Activated CD4-positive, alpha-beta T cell treated with anti-CD3 and anti-CD28 coated beads, Interleukin-2, Interleukin-4, amounts not matched to agents 100 ng/mL and 50 ng/mL, durations not matched to agents 16 hours and 8 hours (primary cell): ENCODE data around the gene HPD.

Experiments used
- DNase-seq: peaks from one replicate; pipeline ENCODE4 v3.0.0-alpha.2; 2020; ENCODE audit warnings: low spot score

The HPD gene

DNA sequence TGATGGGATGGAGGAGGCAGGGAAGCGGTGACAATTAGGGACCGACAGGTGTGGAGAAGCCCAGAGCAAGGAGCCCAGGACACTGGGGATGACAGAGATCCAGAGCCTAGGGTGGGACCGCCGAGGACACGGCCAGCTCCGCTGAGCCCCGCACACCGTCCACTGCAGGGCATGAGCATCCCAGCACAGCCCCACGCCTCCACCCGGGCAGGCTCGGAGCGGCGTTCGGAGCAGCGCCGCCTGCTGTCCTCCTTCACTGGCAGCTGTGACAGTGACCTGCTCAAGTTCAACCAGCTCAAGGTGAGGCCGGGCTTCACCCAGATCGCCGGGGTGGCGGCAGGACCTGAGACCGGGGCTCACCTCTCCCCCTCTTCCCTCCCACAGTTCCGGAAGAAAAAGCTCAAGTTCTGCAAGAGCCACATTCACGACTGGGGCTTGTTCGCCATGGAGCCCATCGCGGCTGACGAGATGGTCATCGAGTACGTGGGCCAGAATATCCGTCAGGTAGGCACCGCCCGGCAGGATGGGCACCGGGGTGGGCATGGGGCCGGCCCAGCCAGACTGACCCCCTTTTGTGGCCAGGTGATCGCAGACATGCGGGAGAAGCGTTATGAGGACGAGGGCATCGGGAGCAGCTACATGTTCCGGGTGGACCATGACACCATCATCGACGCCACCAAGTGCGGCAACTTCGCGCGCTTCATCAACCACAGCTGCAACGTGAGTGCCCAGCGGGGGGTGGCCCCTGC lies 31.1 kb downstream of the HPD start:
- no peak for DNase-seq

DNA sequence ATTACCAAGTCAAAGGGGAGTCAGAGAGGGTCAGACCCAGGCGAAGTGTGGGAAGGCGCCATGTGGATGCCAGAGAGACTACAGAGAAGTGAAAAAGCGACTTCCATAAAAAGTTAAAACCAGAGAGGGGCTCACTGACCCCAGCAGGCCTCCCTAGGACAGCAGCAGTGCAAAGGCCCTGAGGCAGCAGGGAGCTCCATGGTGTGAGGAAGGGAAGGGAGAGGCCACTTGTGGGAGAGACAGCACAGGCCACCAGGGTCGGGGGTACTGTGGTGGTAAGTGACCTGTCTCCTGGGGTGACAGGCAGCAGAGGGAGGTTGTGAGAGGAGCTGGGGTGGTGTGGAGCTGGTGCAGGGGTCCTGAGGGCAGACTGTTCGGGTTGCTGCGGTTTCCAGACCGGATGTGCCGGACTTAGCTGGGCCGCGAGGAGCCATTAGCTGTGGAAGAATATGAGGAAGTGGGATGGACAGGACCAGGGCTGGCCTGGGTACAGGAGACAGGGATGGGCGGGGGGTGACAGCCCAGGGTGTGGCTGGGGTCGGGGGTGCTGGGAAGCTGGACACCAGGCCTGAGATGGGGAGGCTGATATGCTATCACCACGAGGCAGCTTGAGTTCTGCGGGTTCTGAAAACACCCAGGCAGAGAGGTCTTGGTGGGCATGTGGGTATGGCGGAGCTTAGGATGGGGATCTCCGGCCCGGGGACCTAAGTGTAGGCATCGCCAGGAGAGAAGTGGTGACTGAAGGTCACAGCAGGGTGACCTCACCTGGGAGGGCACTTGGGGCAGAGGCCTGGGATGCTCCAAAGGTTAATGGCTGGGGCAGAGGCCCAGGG lies 32.1 kb downstream of the HPD start:
- no peak for DNase-seq

- no peak for DNase-seq
Measured at GRCh38 chr12:121825041-121825523, 33.6 kb downstream of the HPD start.

GRCh38 chr12:121823727-121824115 lies 34.9 kb downstream of the HPD start:
- no peak for DNase-seq

DNA sequence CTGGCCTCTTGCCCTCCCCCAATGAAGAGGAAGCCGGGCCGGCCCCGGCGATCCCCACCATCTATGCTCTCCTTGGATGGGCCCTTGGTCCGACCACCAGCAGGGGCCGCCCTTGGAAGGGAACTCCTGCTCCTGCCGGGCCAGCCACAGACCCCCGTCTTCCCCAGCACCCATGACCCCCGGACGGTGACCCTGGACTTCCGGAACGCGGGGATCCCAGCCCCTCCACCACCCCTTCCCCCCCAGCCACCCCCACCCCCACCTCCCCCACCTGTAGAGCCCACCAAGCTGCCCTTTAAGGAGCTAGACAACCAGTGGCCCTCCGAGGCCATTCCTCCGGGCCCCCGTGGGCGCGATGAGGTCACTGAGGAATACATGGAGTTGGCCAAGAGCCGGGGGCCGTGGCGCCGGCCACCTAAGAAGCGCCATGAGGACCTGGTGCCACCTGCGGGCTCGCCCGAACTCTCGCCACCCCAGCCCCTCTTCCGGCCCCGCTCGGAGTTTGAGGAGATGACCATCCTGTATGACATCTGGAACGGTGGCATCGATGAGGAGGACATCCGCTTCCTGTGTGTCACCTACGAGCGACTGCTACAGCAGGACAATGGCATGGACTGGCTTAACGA lies 35.4 kb downstream of the HPD start:
- no peak for DNase-seq

- DNase-seq: no peak
Measured at GRCh38 chr12:121822393-121823100, 36.1 kb downstream of the HPD start.

DNA sequence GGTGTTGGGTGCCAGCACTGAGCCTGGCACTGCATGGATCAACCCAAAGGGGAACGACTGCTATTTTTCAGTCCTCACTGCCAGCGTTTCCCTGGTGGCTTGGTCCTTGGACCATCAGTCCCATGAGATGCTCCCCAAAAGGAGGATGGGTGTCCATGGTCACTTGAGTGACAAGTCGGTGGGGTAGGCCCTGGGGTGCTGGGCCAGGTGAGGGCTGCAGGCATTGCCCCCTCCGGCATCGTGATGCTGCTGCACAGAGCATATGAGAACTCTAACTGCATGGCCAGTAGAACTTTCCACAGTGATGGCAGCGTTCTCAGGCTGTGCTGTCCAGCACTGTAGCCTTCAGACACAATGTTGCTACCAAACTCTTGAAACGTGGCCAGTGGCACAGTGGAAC lies 38.6 kb downstream of the HPD start:
- no peak for DNase-seq

GRCh38 chr12:121819212-121819949 lies 39.3 kb downstream of the HPD start:
- DNase-seq: no peak

DNA sequence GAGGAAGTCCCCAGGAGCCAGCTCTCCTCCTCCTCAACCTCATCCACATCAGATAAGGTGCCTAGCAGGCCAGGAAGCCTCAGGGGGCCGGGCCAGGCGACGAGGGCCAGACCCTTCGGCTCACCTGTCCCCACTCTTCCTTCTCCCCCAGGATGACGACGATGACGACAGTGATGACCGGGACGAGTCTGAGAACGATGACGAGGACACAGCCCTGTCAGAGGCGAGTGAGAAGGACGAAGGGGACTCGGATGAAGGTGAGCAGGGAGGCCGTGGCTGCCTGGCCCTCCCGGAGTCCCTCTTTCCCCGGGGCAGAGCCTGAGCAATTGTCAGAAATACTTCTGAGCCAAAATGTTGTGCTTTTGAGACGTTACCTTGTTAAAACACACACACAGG lies 41.0 kb downstream of the HPD start:
- DNase-seq: no peak

- DNase-seq: no peak
Measured at GRCh38 chr12:121816925-121817647, 41.6 kb downstream of the HPD start.

GRCh38 chr12:121815263-121815662 lies 43.4 kb downstream of the HPD start:
- DNase-seq: no peak

GRCh38 chr12:121814429-121815119 lies 44.1 kb downstream of the HPD start:
- DNase-seq: no peak

GRCh38 chr12:121813951-121814350 lies 44.7 kb downstream of the HPD start:
- DNase-seq: no peak

GRCh38 chr12:121812921-121813896 lies 45.5 kb downstream of the HPD start:
- no peak for DNase-seq

DNA sequence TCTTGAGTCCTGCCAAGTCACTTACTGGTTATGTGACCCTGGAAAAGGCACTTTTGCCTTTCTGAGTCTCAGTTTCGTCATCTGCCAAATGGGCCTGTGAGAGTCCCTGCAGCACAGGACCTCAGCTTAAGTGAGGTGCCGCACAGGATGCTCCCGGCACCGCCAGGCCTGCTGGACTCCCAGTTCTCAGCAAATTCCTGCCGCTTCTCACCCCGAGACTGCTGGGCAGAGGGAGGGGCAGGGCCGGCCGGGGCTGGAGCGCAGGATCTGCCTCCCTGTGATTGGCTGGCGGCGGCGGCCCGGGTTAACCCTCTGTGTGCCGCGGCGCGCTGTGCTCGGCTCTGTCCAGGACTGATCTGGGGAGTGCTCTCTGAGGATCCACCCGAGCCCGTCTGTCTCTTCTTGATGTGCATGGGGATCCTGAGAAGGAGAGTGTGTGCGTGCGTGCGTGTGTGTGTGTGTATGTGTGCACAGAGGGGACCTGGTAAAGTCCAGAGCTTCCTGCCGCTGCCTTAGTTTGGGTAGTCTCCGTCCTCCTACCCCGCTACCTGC lies 46.3 kb downstream of the HPD start:
- DNase-seq: peak; percentile 56

DNA sequence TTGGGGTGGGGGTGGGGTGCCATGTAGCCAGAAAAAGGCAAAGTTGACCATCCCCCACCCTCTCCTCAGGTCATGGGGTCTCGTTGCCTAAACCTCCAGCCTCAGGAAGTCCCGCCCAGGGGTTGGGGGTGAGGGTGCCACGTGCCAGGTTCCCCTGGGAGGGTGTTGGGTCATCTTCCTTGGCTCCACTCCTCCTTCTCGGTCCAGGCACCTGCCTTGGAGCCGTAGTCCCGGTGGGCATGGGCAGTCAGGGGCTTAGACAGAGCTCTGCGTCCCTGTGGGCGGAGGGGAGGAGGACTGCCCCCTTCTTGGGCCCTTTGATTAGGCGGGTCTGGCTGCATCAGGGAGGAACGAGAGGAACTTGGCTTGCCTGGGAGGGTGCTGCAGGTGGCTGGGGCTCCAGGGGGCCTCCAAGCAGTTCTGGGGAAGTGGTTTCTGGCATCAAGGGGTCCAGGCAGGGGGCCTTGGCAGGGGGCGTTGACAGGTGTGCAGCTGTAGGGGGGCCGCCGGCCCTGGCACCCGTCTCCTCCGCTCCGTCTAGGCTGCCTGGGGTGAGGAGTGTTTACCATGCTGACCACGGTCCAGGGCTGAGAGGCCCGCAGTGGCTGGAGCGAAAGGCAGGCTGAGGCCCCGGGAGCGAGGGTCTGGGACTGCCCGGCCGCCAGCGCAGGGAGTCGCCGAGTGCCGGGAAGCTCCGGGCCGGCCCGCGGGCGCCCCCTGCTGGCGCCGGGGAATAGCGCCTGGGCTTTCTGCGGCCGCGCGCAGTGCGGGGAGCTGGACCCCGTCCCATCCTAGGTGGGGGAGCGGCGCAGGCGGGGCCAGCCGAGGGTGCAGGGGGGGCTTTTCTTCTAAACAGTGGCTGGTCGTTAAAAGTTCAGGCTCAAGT lies 47.0 kb downstream of the HPD start:
- peak; percentile 65 for DNase-seq

DNA sequence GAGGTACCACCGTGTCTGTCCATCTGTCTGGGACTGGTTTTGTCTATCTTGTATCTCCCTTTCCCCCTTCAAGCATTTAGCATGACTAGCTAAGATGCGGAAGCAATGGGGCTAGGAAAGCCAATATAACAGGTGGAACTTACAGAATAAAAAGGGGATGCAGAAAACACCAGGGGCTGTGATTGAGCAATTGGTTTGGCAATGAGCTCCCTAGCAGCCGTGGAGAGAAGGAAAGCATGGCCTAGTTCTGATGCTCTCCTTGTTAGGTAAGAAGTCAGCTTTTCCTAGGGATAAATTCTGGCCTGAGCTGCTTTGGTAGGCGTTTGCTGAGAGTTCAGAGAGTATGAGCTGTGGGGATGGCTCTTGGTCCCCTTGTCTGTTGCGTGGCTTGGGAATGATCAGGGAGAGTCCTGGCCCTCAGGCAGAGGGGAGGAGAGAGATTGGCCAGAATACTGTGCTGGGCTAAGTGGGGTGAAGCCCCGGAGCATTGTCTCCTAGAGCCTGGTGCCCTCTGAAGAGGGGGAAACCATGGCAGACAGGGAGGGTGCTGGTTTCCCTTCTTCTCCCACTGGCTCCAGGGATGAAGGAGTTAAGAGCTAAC lies 47.7 kb downstream of the HPD start:
- no peak for DNase-seq
